Naive B cell (primary cell): ENCODE data around the gene TPRG1. TPM values are rescaled to one million over a fixed set of nuclear protein-coding genes. Genes with fewer than 3 reads are reported as not detected.

Experiments
- ATAC-seq, 2 donors: fragments of 150-1000 bp; cut with Tn5 transposase; 2 replicates each; pipeline ENCODE4 v1.10.0; 2021; ENCODE audit warnings: low read depth in 2 of 2, mild to moderate bottlenecking in 2 of 2, moderate library complexity in 2 of 2
- DNase-seq: peaks from one replicate; pipeline ENCODE4 v3.0.0; 2022
- H3K27ac Mint-ChIP-seq, 6 donors: one replicate each; pipeline ENCODE4 v1.8.0; 2020 to 2022; ENCODE audit warnings: mild to moderate bottlenecking in 6 of 6, mixed read lengths in 6 of 6, moderate library complexity in 5 of 6, inconsistent platforms in 2 of 6
- H3K27me3 Mint-ChIP-seq, 3 donors: one replicate each; pipeline ENCODE4 v1.8.0; 2021 to 2022; ENCODE audit warnings: mixed read lengths in 3 of 3, mild to moderate bottlenecking in 1 of 3
- H3K36me3 Mint-ChIP-seq, 2 donors: one replicate each; pipeline ENCODE4 v1.8.0; 2020 to 2022; ENCODE audit warnings: mixed read lengths in 2 of 2, inconsistent platforms in 1 of 2, mild to moderate bottlenecking in 1 of 2
- H3K4me1 Mint-ChIP-seq, 3 donors: one replicate each; pipeline ENCODE4 v1.8.0; 2020 to 2022; ENCODE audit warnings: mixed read lengths in 3 of 3, inconsistent platforms in 1 of 3, mild to moderate bottlenecking in 1 of 3, moderate library complexity in 1 of 3
- H3K4me3 Mint-ChIP-seq, 8 donors: one replicate each; pipeline ENCODE4 v1.8.0; 2020 to 2022; ENCODE audit warnings: mild to moderate bottlenecking in 8 of 8, mixed read lengths in 8 of 8, moderate library complexity in 8 of 8, inconsistent platforms in 2 of 8
- H3K9me3 Mint-ChIP-seq, 7 donors: one replicate each; pipeline ENCODE4 v1.8.0; 2020 to 2022; ENCODE audit warnings: mixed read lengths in 7 of 7, mild to moderate bottlenecking in 5 of 7, inconsistent platforms in 2 of 7, moderate library complexity in 1 of 7
- polyA plus RNA-seq, 6 donors: library from polyadenylated mRNA; unstranded; fragments of 300-500 nt; fragmentation: Illumina TruSeq; gene quantifications; one replicate each; pipeline ENCODE4 v1.2.3, GENCODE V29; 2021; ENCODE audit warnings: low read depth in 6 of 6

Gene TPRG1
- polyA plus RNA-seq, 6 donors from 2014 or later: 0.05 TPM; not detected in 5

DNA sequence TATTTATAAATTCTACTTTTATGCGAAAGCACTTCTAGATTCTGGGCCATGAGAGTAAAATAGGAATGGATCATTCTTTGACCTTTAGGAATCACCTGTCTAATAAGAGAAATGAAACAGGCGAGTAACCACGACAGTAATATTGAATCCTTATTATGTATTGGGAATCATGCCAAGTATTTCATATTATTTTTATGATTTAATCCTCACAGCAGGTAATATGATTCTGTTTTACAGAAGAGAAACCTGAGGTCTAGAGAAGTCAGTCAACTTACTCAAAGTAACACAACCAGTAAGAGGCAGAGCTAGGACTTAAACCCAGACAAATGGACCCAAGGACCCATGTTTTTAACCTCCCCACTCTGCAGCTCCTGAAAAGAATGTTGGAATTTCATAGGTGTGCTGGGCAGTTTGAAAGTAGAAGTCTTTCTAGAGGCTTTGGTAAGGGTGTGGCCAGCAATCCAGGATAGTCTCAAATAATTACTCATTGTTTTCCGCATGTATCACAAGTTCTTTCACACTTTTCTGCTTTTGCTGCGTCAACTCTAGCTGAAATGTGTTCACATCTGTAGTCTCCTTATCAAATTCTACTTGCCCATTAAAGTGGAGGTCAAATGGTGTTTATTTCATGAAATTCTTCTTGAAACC lies 181.7 kb downstream of the TPRG1 start:
- no peak for DNase-seq
- H3K9me3 Mint-ChIP-seq: no peaks in the 10 kb centered on the region
- no peaks in the 10 kb centered on the region for H3K4me1 Mint-ChIP-seq
- peaks cover 0 to 6% (median 0%) of the 10 kb centered on the region in 3 donors for H3K27me3 Mint-ChIP-seq
- H3K27ac Mint-ChIP-seq: no peak overlapping the region
- no peaks in the 10 kb centered on the region for H3K36me3 Mint-ChIP-seq
- ATAC-seq: no peak
- H3K4me3 Mint-ChIP-seq: no peak overlapping the region

DNA sequence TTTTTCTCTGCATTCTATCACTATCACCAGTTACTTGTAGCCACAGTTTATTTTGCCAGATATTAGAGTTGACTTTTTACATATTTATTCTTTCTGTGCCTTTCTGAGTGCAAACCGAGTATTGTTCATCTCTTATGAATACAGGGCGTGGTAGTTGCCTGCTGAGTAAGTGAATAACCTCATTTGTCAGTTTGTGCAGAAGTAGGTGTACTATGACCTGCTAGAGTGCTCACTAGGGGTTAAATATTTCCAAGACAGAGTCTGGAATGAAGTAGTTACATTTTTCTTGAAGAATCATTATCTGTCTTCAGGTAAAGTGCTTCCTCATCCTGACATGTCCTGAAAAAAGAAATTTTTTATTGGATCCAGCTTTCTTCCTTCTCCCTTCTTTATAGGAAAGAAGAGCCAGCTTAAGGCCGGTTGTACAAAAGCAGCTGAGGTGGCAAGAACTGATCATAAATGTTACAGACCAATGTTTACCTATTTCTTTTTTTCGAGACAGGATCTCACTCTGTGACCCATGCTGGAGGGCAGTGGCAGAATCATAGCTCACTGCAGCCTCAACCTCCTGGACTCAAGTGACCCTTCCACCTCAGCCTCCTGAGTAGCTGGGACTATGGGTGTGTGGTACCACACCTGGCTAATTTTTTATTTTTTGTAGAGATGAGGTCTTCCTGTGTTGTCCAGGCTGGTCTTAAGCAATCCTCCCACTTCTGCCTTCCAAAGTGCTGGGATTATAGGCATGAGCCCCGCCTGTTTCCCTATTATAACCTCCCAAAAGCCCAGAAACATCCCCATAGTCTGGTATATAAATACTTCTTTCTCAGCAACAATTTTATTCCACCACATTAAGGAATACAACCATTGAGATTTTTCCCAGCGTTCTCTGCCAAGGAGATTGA lies 182.5 kb downstream of the TPRG1 start:
- H3K27me3 Mint-ChIP-seq: peaks cover 0 to 8% (median 0%) of the 10 kb centered on the region in 3 donors
- H3K4me3 Mint-ChIP-seq: no peak overlapping the region
- H3K36me3 Mint-ChIP-seq: no peaks in the 10 kb centered on the region
- H3K9me3 Mint-ChIP-seq: no peaks in the 10 kb centered on the region
- ATAC-seq: no peak
- DNase-seq: no peak
- H3K4me1 Mint-ChIP-seq: no peaks in the 10 kb centered on the region
- H3K27ac Mint-ChIP-seq: no peak overlapping the region

DNA sequence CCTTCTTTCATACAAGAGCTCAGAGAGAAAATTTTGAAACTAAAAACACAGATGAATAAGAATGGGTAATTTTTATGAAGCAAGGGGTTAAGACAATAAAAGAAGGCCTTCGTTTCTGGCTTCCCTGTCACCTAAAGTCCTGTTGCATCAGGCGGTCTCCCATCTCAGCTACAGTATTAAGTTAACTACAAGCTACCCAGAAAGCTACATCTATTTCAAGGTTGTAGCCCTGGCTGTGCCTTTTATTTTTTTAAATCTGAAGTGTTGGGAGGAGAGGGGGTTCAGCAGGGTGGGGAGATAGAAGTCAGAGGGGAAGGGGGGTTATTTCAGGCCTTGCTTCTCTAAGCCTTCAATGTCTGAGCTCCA lies 183.3 kb downstream of the TPRG1 start:
- no peaks in the 10 kb centered on the region for H3K9me3 Mint-ChIP-seq
- no peak overlapping the region for H3K4me3 Mint-ChIP-seq
- H3K4me1 Mint-ChIP-seq: no peaks in the 10 kb centered on the region
- peaks cover 0 to 8% (median 0%) of the 10 kb centered on the region in 3 donors for H3K27me3 Mint-ChIP-seq
- H3K27ac Mint-ChIP-seq: no peak overlapping the region
- H3K36me3 Mint-ChIP-seq: no peaks in the 10 kb centered on the region
- DNase-seq (no peak), ATAC-seq (no peak)

DNA sequence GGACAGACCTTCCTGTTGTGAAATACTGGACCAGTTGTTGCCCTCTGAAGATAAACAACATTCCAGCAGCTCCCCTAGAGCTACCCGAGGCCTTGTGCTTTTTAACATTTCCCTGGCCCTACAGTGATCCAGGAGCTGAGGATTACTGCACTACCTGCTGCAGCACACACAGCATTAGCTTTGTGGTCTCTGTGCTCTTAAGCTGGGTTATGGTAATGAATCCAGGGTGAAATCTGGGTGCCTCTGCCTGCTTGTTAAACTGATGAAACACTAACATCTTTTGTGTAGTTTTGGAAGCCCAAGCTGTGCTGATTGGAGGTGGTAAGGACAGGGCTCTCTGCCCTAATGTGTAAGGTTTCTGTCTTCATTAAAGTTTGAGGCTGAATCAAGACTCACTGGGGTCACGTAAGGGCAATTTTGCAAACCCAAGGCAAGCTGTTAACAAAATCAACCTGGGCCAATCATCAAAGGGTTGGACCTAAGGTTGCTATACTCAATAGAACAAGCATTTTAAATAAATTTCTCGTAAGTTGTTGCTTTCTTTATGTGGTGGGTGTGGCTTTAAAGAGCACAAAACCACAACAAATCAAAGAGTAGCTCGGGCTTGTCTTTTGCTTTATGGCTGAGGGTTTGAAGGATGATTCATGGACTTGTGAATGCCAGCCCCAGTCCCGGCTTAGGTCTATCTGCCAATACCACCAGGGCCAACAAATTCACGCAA lies 183.9 kb downstream of the TPRG1 start:
- Mint-ChIP-seq H3K27me3 (peaks cover 0 to 8% (median 0%) of the 10 kb centered on the region in 3 donors), H3K4me3 (no peak overlapping the region), H3K4me1 (no peaks in the 10 kb centered on the region), H3K36me3 (no peaks in the 10 kb centered on the region), H3K9me3 (no peaks in the 10 kb centered on the region), H3K27ac (no peak overlapping the region)
- DNase-seq: no peak
- no peak for ATAC-seq

DNA sequence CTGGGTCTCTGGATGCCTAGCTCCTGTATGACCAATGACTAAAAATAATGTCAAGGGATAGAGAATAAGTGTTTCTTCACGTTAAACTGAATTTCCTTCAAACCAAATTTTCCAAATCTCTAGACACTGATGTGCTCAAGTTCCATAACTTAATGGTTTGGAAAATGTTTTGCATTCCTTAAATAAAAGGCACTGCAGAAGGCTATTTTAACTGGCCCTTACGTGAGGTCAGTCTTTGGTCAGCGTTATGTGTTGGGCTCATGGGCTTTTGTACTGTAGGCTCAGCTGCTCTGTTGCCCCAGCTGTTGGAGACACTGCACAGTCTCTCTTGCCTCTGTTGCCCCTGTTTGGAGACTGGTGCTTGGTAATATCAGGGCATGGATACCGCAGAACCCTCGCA lies 188.5 kb downstream of the TPRG1 start:
- Mint-ChIP-seq H3K4me3 (no peak overlapping the region), H3K9me3 (peaks cover 0 to 2% (median 0%) of the 10 kb centered on the region in 7 donors), H3K4me1 (no peaks in the 10 kb centered on the region), H3K36me3 (no peaks in the 10 kb centered on the region), H3K27ac (no peak overlapping the region), H3K27me3 (peaks cover 0 to 8% (median 0%) of the 10 kb centered on the region in 3 donors)
- DNase-seq: no peak
- ATAC-seq: no peak

DNA sequence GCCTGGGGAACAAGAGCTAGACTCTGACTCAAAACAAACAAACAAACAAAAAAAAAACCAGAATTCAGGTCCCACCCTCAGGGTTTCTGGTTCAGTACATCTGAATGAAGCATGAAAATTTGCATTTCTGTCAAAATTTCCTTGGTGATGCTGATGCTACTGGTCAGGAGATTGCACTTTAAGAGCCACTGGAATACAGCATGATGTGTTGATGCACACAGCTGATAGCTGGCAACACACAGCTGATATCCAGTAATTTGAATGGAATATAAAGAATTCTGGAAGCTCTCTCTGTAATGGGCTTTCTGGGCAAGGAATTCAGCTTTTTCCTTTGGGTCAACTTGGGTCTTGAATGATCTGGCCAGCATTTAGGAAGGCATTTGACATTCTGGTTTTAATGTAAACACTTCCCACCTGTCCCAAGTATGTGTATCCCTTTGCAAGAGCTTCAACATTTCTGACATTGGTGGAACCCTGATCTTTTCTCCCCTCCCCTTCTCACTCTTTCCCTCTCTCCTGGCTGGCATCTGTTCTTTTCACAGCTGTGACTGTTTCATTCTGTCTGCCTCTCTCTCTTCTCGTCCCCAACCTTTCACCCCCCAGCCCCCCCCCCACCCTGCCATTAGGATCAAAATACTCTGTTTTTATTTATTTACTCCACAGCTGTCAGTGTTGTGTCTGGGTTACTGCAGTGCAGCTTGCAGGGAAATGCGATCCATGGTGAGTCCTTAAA lies 189.5 kb downstream of the TPRG1 start:
- Mint-ChIP-seq H3K27me3 (peaks cover 0 to 8% (median 0%) of the 10 kb centered on the region in 3 donors), H3K36me3 (no peaks in the 10 kb centered on the region), H3K27ac (no peak overlapping the region), H3K4me1 (no peaks in the 10 kb centered on the region), H3K9me3 (peaks cover 0 to 2% (median 0%) of the 10 kb centered on the region in 7 donors), H3K4me3 (no peak overlapping the region)
- DNase-seq (no peak), ATAC-seq (no peak)

DNA sequence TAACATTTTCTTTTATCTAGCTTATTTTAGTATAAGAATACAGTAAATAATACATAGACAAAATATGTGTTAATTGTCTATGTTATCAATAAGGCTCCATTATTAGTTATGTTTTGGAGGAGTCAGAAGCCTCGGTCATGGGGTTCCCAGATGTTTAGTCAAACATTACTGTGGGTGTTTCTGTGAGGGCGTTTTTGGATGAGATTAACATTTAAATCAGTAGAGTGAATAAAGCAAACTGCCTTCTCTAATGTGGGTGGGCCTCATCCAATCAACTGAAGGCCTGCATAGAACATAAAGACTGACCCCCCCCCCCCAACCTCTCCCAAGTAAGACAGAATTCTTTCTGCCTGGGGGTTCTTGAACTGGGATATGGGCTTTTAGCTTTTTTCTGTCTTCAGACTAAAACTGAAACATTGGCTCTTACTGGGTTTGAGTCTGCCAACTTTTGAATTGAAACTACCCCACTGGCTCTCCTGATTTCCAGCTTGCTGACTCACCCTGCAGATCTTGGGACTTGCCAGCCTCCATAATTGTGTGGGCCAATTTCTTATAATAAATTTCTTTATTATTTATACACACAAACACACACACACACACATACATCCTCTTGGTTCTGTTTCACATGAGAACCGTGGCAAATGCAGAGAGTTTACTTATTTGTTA lies 192.0 kb downstream of the TPRG1 start:
- Mint-ChIP-seq H3K36me3 (no peaks in the 10 kb centered on the region), H3K27me3 (no peaks in the 10 kb centered on the region), H3K27ac (no peak overlapping the region), H3K4me3 (no peak overlapping the region), H3K4me1 (no peaks in the 10 kb centered on the region), H3K9me3 (peaks cover 0 to 2% (median 0%) of the 10 kb centered on the region in 7 donors)
- no peak for ATAC-seq
- no peak for DNase-seq

DNA sequence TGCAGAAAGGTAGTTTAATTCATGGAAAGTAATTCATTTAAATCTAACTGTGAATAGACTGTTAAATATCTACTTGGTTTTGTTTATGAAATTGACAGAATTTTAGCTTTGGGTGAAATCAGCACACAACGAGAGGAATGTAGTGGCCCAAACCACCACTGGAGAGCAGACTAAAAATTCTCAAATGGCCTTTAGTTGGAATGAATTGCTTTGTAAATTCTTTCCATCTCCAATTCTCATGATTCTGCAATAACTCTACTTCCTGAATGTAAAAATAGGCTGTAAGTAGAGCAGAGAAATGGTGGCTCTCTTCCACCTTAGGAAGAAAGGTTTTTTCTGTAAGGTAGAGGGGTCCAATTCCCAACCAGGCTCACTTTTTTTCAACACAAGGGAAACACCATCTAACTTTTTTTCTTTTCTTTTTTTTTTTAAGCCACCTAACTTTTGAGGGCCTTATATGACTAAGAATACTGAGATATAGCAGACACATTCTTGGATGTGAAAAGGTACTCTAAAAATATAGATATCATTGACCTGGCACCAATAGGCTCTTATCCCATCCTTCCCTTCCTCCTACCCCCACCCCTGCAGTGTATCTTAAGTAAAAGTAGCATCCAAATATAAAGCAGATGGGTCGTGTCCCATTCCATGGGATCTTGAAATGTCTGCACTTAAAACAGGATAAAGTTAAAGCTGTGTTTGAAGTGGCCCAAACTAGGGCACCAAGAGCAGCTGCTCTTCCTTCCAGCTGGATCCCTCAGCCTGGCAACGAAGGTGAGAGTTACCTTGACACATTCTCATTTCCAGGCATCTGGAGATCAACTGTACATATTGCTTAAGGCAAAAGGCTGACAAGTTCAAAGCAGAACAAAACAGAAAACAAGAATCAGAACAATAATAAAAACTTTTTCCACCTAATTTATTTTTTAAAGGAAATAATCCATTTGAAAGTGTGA lies 194.1 kb downstream of the TPRG1 start:
- DNase-seq: no peak
- no peak overlapping the region for H3K4me3 Mint-ChIP-seq
- H3K27ac Mint-ChIP-seq: no peak overlapping the region
- H3K9me3 Mint-ChIP-seq: peaks cover 0 to 2% (median 0%) of the 10 kb centered on the region in 7 donors
- H3K27me3 Mint-ChIP-seq: peaks cover 0 to 8% (median 0%) of the 10 kb centered on the region in 3 donors
- H3K4me1 Mint-ChIP-seq: no peaks in the 10 kb centered on the region
- ATAC-seq: no peak
- no peaks in the 10 kb centered on the region for H3K36me3 Mint-ChIP-seq

DNA sequence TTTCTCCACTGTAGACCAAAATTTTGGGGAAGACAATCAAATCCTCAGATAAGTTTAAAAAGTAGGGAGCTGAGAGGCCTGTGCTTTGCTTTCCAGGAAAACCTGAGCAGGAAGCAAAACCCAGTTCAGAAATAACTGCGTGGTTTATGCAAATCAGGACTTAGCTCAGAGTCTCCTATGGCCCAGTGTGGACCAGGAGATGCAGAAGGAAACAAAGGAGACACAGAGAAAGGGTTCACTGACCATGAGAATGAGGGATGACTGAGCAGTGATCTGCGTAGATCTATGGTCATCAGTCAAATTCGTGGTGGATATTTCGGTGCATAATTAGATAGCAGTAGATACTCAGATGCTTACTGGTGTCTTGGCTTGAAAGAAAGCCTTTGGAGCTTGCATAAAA lies 196.6 kb downstream of the TPRG1 start:
- Mint-ChIP-seq H3K27ac (no peak overlapping the region), H3K9me3 (peaks cover 0 to 2% (median 0%) of the 10 kb centered on the region in 7 donors), H3K27me3 (peaks cover 0 to 8% (median 0%) of the 10 kb centered on the region in 3 donors), H3K4me3 (no peak overlapping the region), H3K36me3 (no peaks in the 10 kb centered on the region), H3K4me1 (no peaks in the 10 kb centered on the region)
- DNase-seq (no peak), ATAC-seq (no peak)

DNA sequence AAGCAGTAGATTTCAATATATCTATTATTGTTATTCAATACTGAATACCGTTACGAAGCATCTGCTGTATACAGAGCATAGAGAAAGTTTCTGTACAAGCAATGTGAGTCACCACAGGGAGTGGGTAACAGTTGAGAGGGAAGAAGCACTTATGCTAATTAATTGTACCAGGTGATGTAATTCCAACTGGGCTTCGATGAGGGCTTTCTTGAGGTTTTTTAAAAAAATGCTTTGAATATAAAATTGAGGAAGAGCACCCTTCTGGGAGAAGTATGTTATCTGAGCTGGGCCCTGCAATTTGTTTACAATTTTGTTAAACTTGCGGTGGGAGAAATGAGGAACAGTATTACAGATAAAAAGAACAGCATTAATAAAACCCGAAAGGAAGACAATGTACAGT lies 197.9 kb downstream of the TPRG1 start:
- DNase-seq (no peak), ATAC-seq (no peak)
- Mint-ChIP-seq H3K36me3 (no peaks in the 10 kb centered on the region), H3K4me3 (no peak overlapping the region), H3K4me1 (no peaks in the 10 kb centered on the region), H3K9me3 (peaks cover 0 to 2% (median 0%) of the 10 kb centered on the region in 7 donors), H3K27me3 (peaks cover 0 to 8% (median 5%) of the 10 kb centered on the region in 3 donors), H3K27ac (no peak overlapping the region)

DNA sequence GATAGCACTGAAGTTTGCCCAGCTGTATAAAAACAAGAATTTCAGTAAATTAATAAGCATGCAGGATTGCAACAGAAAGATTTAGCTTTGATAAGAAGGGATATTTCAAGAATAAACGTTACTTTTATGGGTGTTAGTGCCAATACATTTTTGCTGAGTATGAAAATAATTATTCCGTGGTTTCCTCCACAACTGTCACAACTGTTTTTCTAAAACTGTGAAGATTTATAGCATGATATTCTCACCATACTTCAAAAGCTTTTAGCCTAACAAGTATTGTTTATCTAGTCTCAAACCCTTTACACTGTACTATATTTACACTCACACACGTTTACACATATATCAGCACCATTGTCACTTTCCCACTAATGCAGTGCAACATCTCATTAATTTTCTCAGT lies 200.5 kb downstream of the TPRG1 start:
- ATAC-seq (no peak), DNase-seq (no peak)
- Mint-ChIP-seq H3K27ac (no peak overlapping the region), H3K4me3 (no peak overlapping the region), H3K36me3 (no peaks in the 10 kb centered on the region), H3K9me3 (peaks cover 0 to 3% (median 0%) of the 10 kb centered on the region in 7 donors), H3K4me1 (no peaks in the 10 kb centered on the region), H3K27me3 (peaks cover 0 to 8% (median 5%) of the 10 kb centered on the region in 3 donors)
